HG02763 (cell line): ENCODE results near the gene VPREB3.

Experiments used
- ATAC-seq: cut with Tn5 transposase; IDR thresholded peaks from one replicate; pipeline ENCODE4 v1.9.1; 2021; ENCODE audit warnings: mild to moderate bottlenecking, moderate library complexity; ENCODE audit not compliant: unreplicated experiment

Gene VPREB3

DNA sequence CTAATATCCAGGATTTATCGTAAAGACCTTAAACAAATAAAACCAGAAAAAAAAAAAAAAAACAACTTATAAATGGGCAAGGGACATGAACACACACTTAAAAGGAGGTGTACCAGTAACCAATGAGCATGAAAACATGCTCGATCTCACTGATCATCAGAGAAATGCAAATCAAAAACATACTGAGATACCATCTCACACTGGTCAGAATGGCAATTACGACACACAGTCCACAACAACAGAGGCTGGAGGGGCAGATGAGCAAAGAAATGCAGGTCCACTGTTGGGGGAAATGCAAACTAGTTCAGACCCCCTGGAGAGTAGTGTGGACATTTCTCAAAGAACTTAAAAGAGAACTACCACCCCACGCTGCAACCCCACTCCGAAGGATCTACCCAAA, 50.2 kb downstream of the VPREB3 start:
- ATAC-seq: no peak
